ENCODE measurements around the gene PPP1R1B.

PPP1R1B gene

DNA sequence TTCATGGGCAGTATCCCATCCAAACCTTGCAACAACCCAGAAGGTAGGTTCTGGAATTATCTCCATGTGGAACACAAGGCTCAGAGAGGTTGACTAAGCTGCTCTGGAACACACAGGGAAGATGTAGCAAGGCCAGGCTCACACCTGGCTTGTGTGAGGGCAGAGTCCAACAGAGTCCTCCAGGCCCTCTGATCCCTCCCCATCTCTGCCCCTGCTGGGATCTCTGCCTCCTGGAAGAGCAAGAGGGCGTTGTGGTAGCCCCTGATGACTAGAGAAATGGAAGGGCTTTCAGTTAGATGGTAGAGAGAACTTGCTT, 7.0 kb upstream of the PPP1R1B start:
- H3K27me3 ChIP-seq (ENCODE audit: control insufficient read depth in 1 of 2, insufficient read depth in 2 of 2, low read length in 2 of 2) = peaks cover 3 to 14% of the 10 kb centered on the region in 2 donors
- H3K4me3 ChIP-seq (ENCODE audit: low read depth in 1 of 2, low read length in 2 of 2) = no peak overlapping the region
- H3K9me3 ChIP-seq (ENCODE audit: low read length) = no peaks in the 10 kb centered on the region
- H3K9ac ChIP-seq (ENCODE audit: low read length) = no peak overlapping the region
- no peak overlapping the region for H3K27ac ChIP-seq (ENCODE audit: low read depth, low read length)
- peaks cover 7% of the 10 kb centered on the region for H3K4me1 ChIP-seq (ENCODE audit: insufficient read depth, low read length)
- H3K36me3 ChIP-seq (ENCODE audit: insufficient read depth, low read length) = no peaks in the 10 kb centered on the region

DNA sequence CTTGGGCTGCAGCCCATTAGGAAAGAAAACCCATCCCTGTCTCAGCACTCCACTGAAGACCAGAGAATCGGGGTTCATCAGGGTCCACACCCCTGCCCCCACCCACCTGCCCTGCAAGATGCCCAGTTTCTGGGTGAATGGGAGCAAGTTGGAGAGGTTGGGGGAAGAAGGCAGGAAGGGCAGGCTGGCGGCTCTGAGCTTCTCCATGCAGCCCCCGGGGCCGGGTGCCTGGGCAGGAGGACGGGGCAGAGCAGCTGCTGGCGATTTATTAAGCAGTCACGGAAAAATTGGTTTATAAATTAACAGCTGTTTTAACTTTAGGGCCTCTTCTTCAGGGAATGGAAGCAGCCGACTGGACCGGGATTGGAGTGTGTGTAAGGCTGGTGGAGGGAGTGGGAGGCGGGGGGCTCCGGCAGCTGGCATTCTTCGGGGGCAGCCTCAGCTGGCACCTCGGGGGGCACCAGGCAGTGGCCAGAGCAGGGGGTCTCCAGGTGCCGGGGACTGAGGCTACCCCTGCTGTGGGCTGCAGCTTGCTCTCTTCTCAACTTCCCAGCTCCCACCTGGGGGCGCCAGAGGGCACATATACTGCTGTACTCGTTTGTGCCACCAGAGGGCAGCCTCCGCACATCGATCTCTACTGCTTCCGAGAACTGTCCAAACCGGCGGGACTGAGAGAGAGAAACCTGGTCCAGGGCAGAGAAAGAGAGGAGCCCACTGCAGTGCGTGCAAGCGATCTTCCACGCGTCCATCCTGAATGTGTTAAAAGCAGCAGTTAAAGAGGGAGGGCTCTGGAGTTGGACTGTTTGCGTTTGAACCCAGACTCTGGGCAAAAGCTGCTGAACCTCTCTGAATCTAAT, 5.0 kb upstream of the PPP1R1B start:
- Histone ChIP-seq H3K4me3 (ENCODE audit: low read depth in 1 of 2, low read length in 2 of 2) (peak overlapping the region in 1 of 2 donors; percentile 12), H3K4me1 (ENCODE audit: insufficient read depth, low read length) (peaks cover 7% of the 10 kb centered on the region), H3K27ac (ENCODE audit: low read depth, low read length) (no peak overlapping the region), H3K36me3 (ENCODE audit: insufficient read depth, low read length) (no peaks in the 10 kb centered on the region), H3K27me3 (ENCODE audit: control insufficient read depth in 1 of 2, insufficient read depth in 2 of 2, low read length in 2 of 2) (peaks cover 18 to 30% of the 10 kb centered on the region in 2 donors), H3K9ac (ENCODE audit: low read length) (no peak overlapping the region), H3K9me3 (ENCODE audit: low read length) (no peaks in the 10 kb centered on the region)

- peaks cover 7% of the 10 kb centered on the region for H3K4me1 ChIP-seq (ENCODE audit: insufficient read depth, low read length)
- H3K4me3 ChIP-seq (ENCODE audit: low read depth in 1 of 2, low read length in 2 of 2) = peak overlapping the region in 1 of 2 donors; percentile 12
- H3K27me3 ChIP-seq (ENCODE audit: control insufficient read depth in 1 of 2, insufficient read depth in 2 of 2, low read length in 2 of 2) = peaks cover 21 to 30% of the 10 kb centered on the region in 2 donors
- H3K9me3 ChIP-seq (ENCODE audit: low read length) = no peaks in the 10 kb centered on the region
- no peak overlapping the region for H3K27ac ChIP-seq (ENCODE audit: low read depth, low read length)
- H3K9ac ChIP-seq (ENCODE audit: low read length) = no peak overlapping the region
- H3K36me3 ChIP-seq (ENCODE audit: insufficient read depth, low read length) = no peaks in the 10 kb centered on the region
Measured at GRCh38 chr17:39622380-39623006, 4.3 kb upstream of the PPP1R1B start.

DNA sequence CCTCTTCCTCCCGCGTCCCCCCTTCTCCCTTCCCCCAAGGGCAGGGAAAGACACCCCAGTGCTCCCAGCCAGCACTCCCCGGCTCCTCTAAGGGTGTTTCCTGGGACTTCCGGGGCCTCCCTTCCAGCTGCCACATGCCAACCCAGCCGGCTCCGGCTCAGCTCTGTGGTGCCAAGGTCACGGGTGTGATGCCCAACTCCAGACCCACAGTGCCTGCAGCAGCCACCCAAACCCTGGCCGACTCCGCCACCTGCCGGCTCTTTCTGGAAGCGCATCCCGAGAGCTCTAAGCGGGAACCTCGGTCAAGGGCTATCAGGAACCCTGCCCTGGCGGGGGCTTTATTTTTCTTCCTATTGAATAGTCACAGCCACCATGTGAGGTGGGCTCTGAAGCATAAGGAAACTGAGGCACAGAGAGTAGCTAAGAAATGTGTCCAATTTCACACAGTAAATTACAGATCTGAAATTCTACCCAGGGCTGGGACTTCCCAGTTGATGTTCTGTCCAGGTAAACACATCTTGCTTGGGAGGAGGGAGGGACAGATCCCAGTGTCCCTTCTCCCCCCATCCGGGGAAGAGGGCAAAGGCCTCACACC, 3.3 kb upstream of the PPP1R1B start:
- peaks cover 22 to 38% of the 10 kb centered on the region in 2 donors for H3K27me3 ChIP-seq (ENCODE audit: control insufficient read depth in 1 of 2, insufficient read depth in 2 of 2, low read length in 2 of 2)
- H3K9ac ChIP-seq (ENCODE audit: low read length) = no peak overlapping the region
- no peaks in the 10 kb centered on the region for H3K9me3 ChIP-seq (ENCODE audit: low read length)
- H3K4me3 ChIP-seq (ENCODE audit: low read depth in 1 of 2, low read length in 2 of 2) = no peak overlapping the region
- H3K4me1 ChIP-seq (ENCODE audit: insufficient read depth, low read length) = peaks cover 4% of the 10 kb centered on the region
- no peaks in the 10 kb centered on the region for H3K36me3 ChIP-seq (ENCODE audit: insufficient read depth, low read length)
- H3K27ac ChIP-seq (ENCODE audit: low read depth, low read length) = no peak overlapping the region

DNA sequence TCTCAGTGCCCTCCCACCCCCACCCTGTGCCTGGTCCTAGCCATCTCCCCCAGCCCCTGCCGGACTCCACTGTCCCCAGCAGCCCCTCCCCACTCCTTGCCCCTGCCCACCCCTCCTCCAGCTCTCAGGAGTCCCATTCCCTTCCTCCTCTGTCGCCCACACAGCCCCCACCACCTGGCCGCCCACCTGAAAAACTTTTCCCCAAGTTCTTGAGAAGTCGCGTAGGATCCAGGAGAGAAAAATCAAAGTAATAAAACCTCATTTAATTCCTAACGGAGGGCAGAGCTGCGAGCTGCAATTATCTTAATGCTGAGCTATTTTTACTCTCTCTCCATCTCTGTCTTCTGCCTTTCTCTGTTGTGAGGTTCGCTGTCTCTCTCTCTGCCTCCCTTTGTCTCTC, 2.4 kb upstream of the PPP1R1B start:
- Histone ChIP-seq H3K4me1 (ENCODE audit: insufficient read depth, low read length) (no peaks in the 10 kb centered on the region), H3K4me3 (ENCODE audit: low read depth in 1 of 2, low read length in 2 of 2) (no peak overlapping the region), H3K36me3 (ENCODE audit: insufficient read depth, low read length) (no peaks in the 10 kb centered on the region), H3K9me3 (ENCODE audit: low read length) (no peaks in the 10 kb centered on the region), H3K27ac (ENCODE audit: low read depth, low read length) (no peak overlapping the region), H3K27me3 (ENCODE audit: control insufficient read depth in 1 of 2, insufficient read depth in 2 of 2, low read length in 2 of 2) (peaks cover 25 to 38% of the 10 kb centered on the region in 2 donors), H3K9ac (ENCODE audit: low read length) (no peak overlapping the region)

GRCh38 chr17:39625198-39625785, 1.5 kb upstream of the PPP1R1B start:
- Histone ChIP-seq H3K4me3 (ENCODE audit: low read depth in 1 of 2, low read length in 2 of 2) (no peak overlapping the region), H3K9me3 (ENCODE audit: low read length) (no peaks in the 10 kb centered on the region), H3K9ac (ENCODE audit: low read length) (no peak overlapping the region), H3K4me1 (ENCODE audit: insufficient read depth, low read length) (no peaks in the 10 kb centered on the region), H3K27me3 (ENCODE audit: control insufficient read depth in 1 of 2, insufficient read depth in 2 of 2, low read length in 2 of 2) (peaks cover 25 to 48% of the 10 kb centered on the region in 2 donors), H3K27ac (ENCODE audit: low read depth, low read length) (no peak overlapping the region), H3K36me3 (ENCODE audit: insufficient read depth, low read length) (no peaks in the 10 kb centered on the region)

DNA sequence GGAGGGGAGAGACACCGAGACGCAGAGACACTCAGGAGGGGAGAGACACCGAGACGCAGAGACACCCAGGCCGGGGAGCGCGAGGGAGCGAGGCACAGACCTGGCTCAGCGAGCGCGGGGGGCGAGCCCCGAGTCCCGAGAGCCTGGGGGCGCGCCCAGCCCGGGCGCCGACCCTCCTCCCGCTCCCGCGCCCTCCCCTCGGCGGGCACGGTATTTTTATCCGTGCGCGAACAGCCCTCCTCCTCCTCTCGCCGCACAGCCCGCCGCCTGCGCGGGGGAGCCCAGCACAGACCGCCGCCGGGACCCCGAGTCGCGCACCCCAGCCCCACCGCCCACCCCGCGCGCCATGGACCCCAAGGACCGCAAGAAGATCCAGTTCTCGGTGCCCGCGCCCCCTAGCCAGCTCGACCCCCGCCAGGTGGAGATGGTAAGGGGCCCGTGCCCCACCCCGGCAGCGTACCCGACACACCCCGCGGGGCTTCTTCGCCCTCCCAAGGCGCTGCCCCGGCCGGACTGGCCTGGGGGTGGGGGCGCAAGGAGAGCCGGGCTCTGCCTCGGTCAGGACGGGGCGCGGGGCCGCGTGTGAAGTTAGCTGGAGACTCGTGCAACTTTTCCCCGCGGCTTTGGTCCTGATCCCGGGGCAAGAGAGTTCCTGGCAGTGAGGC, 427 bp downstream of the PPP1R1B start:
- H3K9me3 ChIP-seq (ENCODE audit: low read length) = no peaks in the 10 kb centered on the region
- peak overlapping the region in 1 of 2 donors; percentile 32 for H3K4me3 ChIP-seq (ENCODE audit: low read depth in 1 of 2, low read length in 2 of 2)
- no peaks in the 10 kb centered on the region for H3K36me3 ChIP-seq (ENCODE audit: insufficient read depth, low read length)
- H3K27me3 ChIP-seq (ENCODE audit: control insufficient read depth in 1 of 2, insufficient read depth in 2 of 2, low read length in 2 of 2) = peaks cover 25 to 59% of the 10 kb centered on the region in 2 donors
- no peak overlapping the region for H3K27ac ChIP-seq (ENCODE audit: low read depth, low read length)
- H3K9ac ChIP-seq (ENCODE audit: low read length) = no peak overlapping the region
- no peaks in the 10 kb centered on the region for H3K4me1 ChIP-seq (ENCODE audit: insufficient read depth, low read length)

GRCh38 chr17:39627712-39628516, 1.2 kb downstream of the PPP1R1B start:
- Histone ChIP-seq H3K4me3 (ENCODE audit: low read depth in 1 of 2, low read length in 2 of 2) (no peak overlapping the region), H3K27ac (ENCODE audit: low read depth, low read length) (no peak overlapping the region), H3K36me3 (ENCODE audit: insufficient read depth, low read length) (no peaks in the 10 kb centered on the region), H3K9ac (ENCODE audit: low read length) (no peak overlapping the region), H3K27me3 (ENCODE audit: control insufficient read depth in 1 of 2, insufficient read depth in 2 of 2, low read length in 2 of 2) (peaks cover 25 to 59% of the 10 kb centered on the region in 2 donors), H3K4me1 (ENCODE audit: insufficient read depth, low read length) (no peaks in the 10 kb centered on the region), H3K9me3 (ENCODE audit: low read length) (no peaks in the 10 kb centered on the region)

DNA sequence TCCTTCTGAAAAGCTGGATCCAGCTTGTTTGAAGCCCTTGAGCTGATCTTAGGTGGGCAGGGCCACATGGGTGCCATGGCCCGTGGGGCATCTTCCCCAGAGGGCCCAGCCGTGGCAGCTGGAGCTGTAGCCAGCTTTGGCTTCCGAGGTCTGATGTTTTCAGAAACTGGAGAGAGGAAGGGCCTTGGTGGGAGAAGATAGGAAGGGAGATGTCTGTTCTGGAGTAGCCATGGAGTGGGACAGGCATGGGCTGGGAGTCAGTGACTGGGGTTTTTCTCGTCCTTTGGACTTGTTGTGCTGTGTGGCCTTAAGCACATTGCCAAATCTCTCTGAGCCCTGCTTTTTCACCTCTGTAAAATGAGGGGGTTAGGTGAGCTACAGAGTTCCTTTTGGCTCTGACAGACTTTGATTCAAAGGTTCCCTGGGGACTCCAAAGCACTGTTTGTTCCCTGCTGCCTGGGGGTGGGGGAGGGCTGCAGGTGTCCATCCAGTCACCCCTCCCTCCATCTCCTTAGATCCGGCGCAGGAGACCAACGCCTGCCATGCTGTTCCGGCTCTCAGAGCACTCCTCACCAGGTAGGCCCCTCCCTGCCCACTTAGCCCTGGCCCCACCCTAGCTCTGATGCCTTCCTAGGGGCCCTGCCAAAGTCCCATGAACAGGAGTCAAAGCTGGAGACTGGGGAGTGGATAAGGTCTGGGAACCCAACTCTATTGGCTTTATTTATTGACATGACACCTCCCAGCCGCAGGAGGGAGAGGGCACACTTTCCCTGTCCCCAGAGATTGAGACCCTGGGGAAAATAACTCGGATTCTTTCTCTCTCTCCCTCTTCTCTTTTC, 2.1 kb downstream of the PPP1R1B start:
- no peak overlapping the region for H3K27ac ChIP-seq (ENCODE audit: low read depth, low read length)
- H3K9ac ChIP-seq (ENCODE audit: low read length) = no peak overlapping the region

GRCh38 chr17:39629494-39629880, 2.7 kb downstream of the PPP1R1B start:
- H3K36me3 ChIP-seq (ENCODE audit: insufficient read depth, low read length) = no peaks in the 10 kb centered on the region
- no peak overlapping the region for H3K4me3 ChIP-seq (ENCODE audit: low read depth in 1 of 2, low read length in 2 of 2)
- no peak overlapping the region for H3K27ac ChIP-seq (ENCODE audit: low read depth, low read length)
- H3K9ac ChIP-seq (ENCODE audit: low read length) = no peak overlapping the region
- H3K27me3 ChIP-seq (ENCODE audit: control insufficient read depth in 1 of 2, insufficient read depth in 2 of 2, low read length in 2 of 2) = peaks cover 24 to 56% of the 10 kb centered on the region in 2 donors
- peaks cover 6% of the 10 kb centered on the region for H3K4me1 ChIP-seq (ENCODE audit: insufficient read depth, low read length)
- no peaks in the 10 kb centered on the region for H3K9me3 ChIP-seq (ENCODE audit: low read length)

More for the DNA sequence above, 2.1 kb downstream of the PPP1R1B start:
- no peaks in the 10 kb centered on the region for H3K9me3 ChIP-seq (ENCODE audit: low read length)
- peaks cover 25 to 59% of the 10 kb centered on the region in 2 donors for H3K27me3 ChIP-seq (ENCODE audit: control insufficient read depth in 1 of 2, insufficient read depth in 2 of 2, low read length in 2 of 2)
- no peaks in the 10 kb centered on the region for H3K36me3 ChIP-seq (ENCODE audit: insufficient read depth, low read length)
- no peak overlapping the region for H3K4me3 ChIP-seq (ENCODE audit: low read depth in 1 of 2, low read length in 2 of 2)
- peaks cover under 1% of the 10 kb centered on the region for H3K4me1 ChIP-seq (ENCODE audit: insufficient read depth, low read length)

Measured in muscle layer of colon (tissue), 2 donors.